ENCODE results near the gene CHD1.

Gene CHD1

GRCh38 chr5:98936948-98937715 lies 8.3 kb upstream of the CHD1 start:
- Histone ChIP-seq H3K27ac (ENCODE audit: low read depth, low read length) (no peak overlapping the region), H3K36me3 (ENCODE audit: control insufficient read depth in 5 of 5, insufficient read depth in 5 of 5, low read length in 5 of 5) (no peaks in the 10 kb centered on the region), H3K9ac (ENCODE audit: low read length in 5 of 5) (peak overlapping the region in 1 of 5 donors; percentile 20), H3K4me3 (ENCODE audit: low read depth in 1 of 5, low read length in 5 of 5) (no peak overlapping the region), H3K27me3 (ENCODE audit: control insufficient read depth in 5 of 5, insufficient read depth in 4 of 5, low read length in 5 of 5) (no peaks in the 10 kb centered on the region), H3K4me1 (ENCODE audit: control insufficient read depth in 5 of 5, insufficient read depth in 5 of 5, low read length in 5 of 5) (peaks cover 0 to 31% (median 23%) of the 10 kb centered on the region in 5 donors), H3K9me3 (ENCODE audit: control insufficient read depth in 5 of 5, low read length in 5 of 5) (no peaks in the 10 kb centered on the region)

GRCh38 chr5:98935206-98935605 lies 6.4 kb upstream of the CHD1 start:
- Histone ChIP-seq H3K4me1 (ENCODE audit: control insufficient read depth in 5 of 5, insufficient read depth in 5 of 5, low read length in 5 of 5) (peaks cover 0 to 33% (median 19%) of the 10 kb centered on the region in 5 donors), H3K4me3 (ENCODE audit: low read depth in 1 of 5, low read length in 5 of 5) (no peak overlapping the region), H3K9me3 (ENCODE audit: control insufficient read depth in 5 of 5, low read length in 5 of 5) (no peaks in the 10 kb centered on the region), H3K27ac (ENCODE audit: low read depth, low read length) (no peak overlapping the region), H3K36me3 (ENCODE audit: control insufficient read depth in 5 of 5, insufficient read depth in 5 of 5, low read length in 5 of 5) (no peaks in the 10 kb centered on the region), H3K9ac (ENCODE audit: low read length in 5 of 5) (no peak overlapping the region), H3K27me3 (ENCODE audit: control insufficient read depth in 5 of 5, insufficient read depth in 4 of 5, low read length in 5 of 5) (no peaks in the 10 kb centered on the region)

- Histone ChIP-seq H3K4me3 (ENCODE audit: low read depth in 1 of 5, low read length in 5 of 5) (no peak overlapping the region), H3K9ac (ENCODE audit: low read length in 5 of 5) (no peak overlapping the region), H3K36me3 (ENCODE audit: control insufficient read depth in 5 of 5, insufficient read depth in 5 of 5, low read length in 5 of 5) (no peaks in the 10 kb centered on the region), H3K27ac (ENCODE audit: low read depth, low read length) (no peak overlapping the region), H3K4me1 (ENCODE audit: control insufficient read depth in 5 of 5, insufficient read depth in 5 of 5, low read length in 5 of 5) (peaks cover 0 to 37% (median 23%) of the 10 kb centered on the region in 5 donors), H3K27me3 (ENCODE audit: control insufficient read depth in 5 of 5, insufficient read depth in 4 of 5, low read length in 5 of 5) (no peaks in the 10 kb centered on the region), H3K9me3 (ENCODE audit: control insufficient read depth in 5 of 5, low read length in 5 of 5) (no peaks in the 10 kb centered on the region)
These were observed 5.7 kb upstream of the CHD1 start for GRCh38 chr5:98934546-98934945.

GRCh38 chr5:98933445-98934072 lies 4.8 kb upstream of the CHD1 start:
- Histone ChIP-seq H3K4me3 (ENCODE audit: low read depth in 1 of 5, low read length in 5 of 5) (no peak overlapping the region), H3K9ac (ENCODE audit: low read length in 5 of 5) (peak overlapping the region in 1 of 5 donors; percentile 30), H3K27me3 (ENCODE audit: control insufficient read depth in 5 of 5, insufficient read depth in 4 of 5, low read length in 5 of 5) (peaks cover 0 to 3% (median 0%) of the 10 kb centered on the region in 5 donors), H3K9me3 (ENCODE audit: control insufficient read depth in 5 of 5, low read length in 5 of 5) (no peaks in the 10 kb centered on the region), H3K36me3 (ENCODE audit: control insufficient read depth in 5 of 5, insufficient read depth in 5 of 5, low read length in 5 of 5) (no peaks in the 10 kb centered on the region), H3K4me1 (ENCODE audit: control insufficient read depth in 5 of 5, insufficient read depth in 5 of 5, low read length in 5 of 5) (peaks cover 2 to 27% (median 20%) of the 10 kb centered on the region in 5 donors), H3K27ac (ENCODE audit: low read depth, low read length) (peak overlapping the region; percentile 26)

DNA sequence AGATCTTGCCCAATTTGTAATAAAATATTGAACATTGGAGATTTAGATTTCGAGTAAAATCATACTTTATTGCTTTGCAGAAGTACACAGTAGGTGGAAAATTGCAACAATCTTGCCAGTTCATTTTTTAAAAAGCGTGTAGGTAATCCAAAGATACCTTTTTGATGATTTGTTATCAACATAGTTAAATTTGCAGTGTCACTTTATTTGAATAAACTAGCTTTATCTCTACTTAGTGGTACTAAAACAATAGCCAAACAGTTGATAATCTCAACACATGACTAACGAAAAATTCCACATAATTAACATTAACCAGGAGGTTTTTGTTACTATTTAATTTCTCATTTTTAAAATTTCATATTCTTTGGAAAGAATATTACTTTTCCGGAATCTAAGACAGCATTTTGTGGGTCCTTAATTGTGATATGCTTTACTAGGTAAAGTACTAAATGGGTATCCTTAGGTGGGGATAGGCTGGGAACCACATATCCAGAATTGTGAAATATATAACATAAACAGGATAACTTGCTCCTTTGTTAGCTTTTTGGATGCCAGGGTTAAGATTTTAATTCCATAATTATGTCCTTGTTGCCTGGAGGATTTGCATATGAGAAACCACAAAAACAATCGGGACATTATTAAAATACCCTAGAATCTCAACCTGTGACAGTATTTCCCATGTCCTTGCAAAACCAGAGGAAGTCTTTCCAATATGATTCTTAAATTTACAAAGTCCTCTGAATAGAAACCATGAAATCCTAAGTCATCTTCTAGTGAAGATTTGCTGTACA lies 2.4 kb upstream of the CHD1 start:
- Histone ChIP-seq H3K4me1 (ENCODE audit: control insufficient read depth in 5 of 5, insufficient read depth in 5 of 5, low read length in 5 of 5) (peaks cover 2 to 39% (median 30%) of the 10 kb centered on the region in 5 donors), H3K9ac (ENCODE audit: low read length in 5 of 5) (peak overlapping the region in 1 of 5 donors; percentile 17), H3K9me3 (ENCODE audit: control insufficient read depth in 5 of 5, low read length in 5 of 5) (no peaks in the 10 kb centered on the region), H3K27ac (ENCODE audit: low read depth, low read length) (peak overlapping the region; percentile 100), H3K36me3 (ENCODE audit: control insufficient read depth in 5 of 5, insufficient read depth in 5 of 5, low read length in 5 of 5) (no peaks in the 10 kb centered on the region), H3K27me3 (ENCODE audit: control insufficient read depth in 5 of 5, insufficient read depth in 4 of 5, low read length in 5 of 5) (peaks cover 0 to 3% (median 0%) of the 10 kb centered on the region in 5 donors), H3K4me3 (ENCODE audit: low read depth in 1 of 5, low read length in 5 of 5) (no peak overlapping the region)

- peak overlapping the region; percentile 98 to 100 (median 100) for H3K9ac ChIP-seq (ENCODE audit: low read length in 5 of 5)
- peak overlapping the region; percentile 62 to 94 (median 83) for H3K4me3 ChIP-seq (ENCODE audit: low read depth in 1 of 5, low read length in 5 of 5)
- H3K27me3 ChIP-seq (ENCODE audit: control insufficient read depth in 5 of 5, insufficient read depth in 4 of 5, low read length in 5 of 5), result peaks cover 0 to 3% (median 0%) of the 10 kb centered on the region in 5 donors
- peaks cover 2 to 39% (median 30%) of the 10 kb centered on the region in 5 donors for H3K4me1 ChIP-seq (ENCODE audit: control insufficient read depth in 5 of 5, insufficient read depth in 5 of 5, low read length in 5 of 5)
- H3K27ac ChIP-seq (ENCODE audit: low read depth, low read length), result peak overlapping the region; percentile 100
- H3K36me3 ChIP-seq (ENCODE audit: control insufficient read depth in 5 of 5, insufficient read depth in 5 of 5, low read length in 5 of 5), result peaks cover 0 to 9% (median 3%) of the 10 kb centered on the region in 5 donors
- no peaks in the 10 kb centered on the region for H3K9me3 ChIP-seq (ENCODE audit: control insufficient read depth in 5 of 5, low read length in 5 of 5)
These were observed 997 bp upstream of the CHD1 start for GRCh38 chr5:98929710-98930298.

- Histone ChIP-seq H3K27me3 (ENCODE audit: control insufficient read depth in 5 of 5, insufficient read depth in 4 of 5, low read length in 5 of 5) (peaks cover 0 to 3% (median 0%) of the 10 kb centered on the region in 5 donors), H3K4me3 (ENCODE audit: low read depth in 1 of 5, low read length in 5 of 5) (peak overlapping the region; percentile 71 to 94 (median 90)), H3K4me1 (ENCODE audit: control insufficient read depth in 5 of 5, insufficient read depth in 5 of 5, low read length in 5 of 5) (peaks cover 2 to 39% (median 30%) of the 10 kb centered on the region in 5 donors), H3K36me3 (ENCODE audit: control insufficient read depth in 5 of 5, insufficient read depth in 5 of 5, low read length in 5 of 5) (peaks cover 3 to 22% (median 11%) of the 10 kb centered on the region in 5 donors), H3K9me3 (ENCODE audit: control insufficient read depth in 5 of 5, low read length in 5 of 5) (no peaks in the 10 kb centered on the region), H3K9ac (ENCODE audit: low read length in 5 of 5) (peak overlapping the region; percentile 40 to 100 (median 91)), H3K27ac (ENCODE audit: low read depth, low read length) (peak overlapping the region; percentile 100)
These were observed 576 bp downstream of the CHD1 start for GRCh38 chr5:98927989-98928872.

DNA sequence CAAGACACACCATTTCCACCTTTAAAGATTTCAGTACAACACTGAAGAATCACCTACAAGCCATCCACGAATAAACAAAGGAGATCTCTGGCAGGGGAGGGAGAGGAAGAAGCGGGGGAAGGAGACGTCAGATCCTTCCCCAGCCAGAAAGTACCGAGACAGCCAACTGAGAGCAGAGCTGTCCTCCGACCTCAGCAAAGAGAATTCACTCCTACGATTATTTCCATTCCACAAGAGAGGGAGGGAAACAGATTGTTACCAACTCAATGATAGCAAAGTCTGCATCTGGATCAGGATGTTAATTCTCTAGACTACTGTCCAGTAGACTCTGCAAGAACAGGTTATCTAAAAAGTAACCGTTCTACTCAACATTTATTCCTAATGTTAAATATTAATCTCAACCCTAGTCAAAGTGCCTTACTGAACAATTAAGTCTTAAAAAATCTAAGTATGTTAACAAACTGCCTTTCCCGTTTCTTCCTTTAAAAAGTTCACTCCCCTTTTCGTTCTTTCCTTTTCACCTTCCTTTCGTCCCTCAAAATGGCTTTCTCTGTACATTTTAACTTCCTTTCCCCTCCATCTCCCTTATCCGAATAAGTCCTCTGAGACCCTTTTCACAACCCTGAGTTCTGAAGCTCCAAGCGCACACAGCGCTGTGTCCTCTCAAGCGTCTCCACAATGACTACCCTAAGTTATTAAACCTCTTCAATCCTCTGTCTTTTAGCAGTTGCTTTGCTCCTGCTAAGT lies 1.4 kb downstream of the CHD1 start:
- peaks cover 2 to 34% (median 28%) of the 10 kb centered on the region in 5 donors for H3K4me1 ChIP-seq (ENCODE audit: control insufficient read depth in 5 of 5, insufficient read depth in 5 of 5, low read length in 5 of 5)
- peaks cover 0 to 3% (median 0%) of the 10 kb centered on the region in 5 donors for H3K27me3 ChIP-seq (ENCODE audit: control insufficient read depth in 5 of 5, insufficient read depth in 4 of 5, low read length in 5 of 5)
- peak overlapping the region; percentile 40 to 100 (median 91) for H3K9ac ChIP-seq (ENCODE audit: low read length in 5 of 5)
- H3K4me3 ChIP-seq (ENCODE audit: low read depth in 1 of 5, low read length in 5 of 5), result peak overlapping the region; percentile 71 to 94 (median 90)
- H3K36me3 ChIP-seq (ENCODE audit: control insufficient read depth in 5 of 5, insufficient read depth in 5 of 5, low read length in 5 of 5), result peaks cover 6 to 26% (median 18%) of the 10 kb centered on the region in 5 donors
- peak overlapping the region; percentile 100 for H3K27ac ChIP-seq (ENCODE audit: low read depth, low read length)
- no peaks in the 10 kb centered on the region for H3K9me3 ChIP-seq (ENCODE audit: control insufficient read depth in 5 of 5, low read length in 5 of 5)
